Dendritic cell treated with granulocyte-macrophage colony-stimulating factor and Interleukin-4, amounts not matched to agents 40 ng/mL and 50 ng/mL, for 4 days (primary cell): Measurements from ENCODE around the gene PET100.

Source experiments
- H3K27ac Mint-ChIP-seq: one replicate; pipeline ENCODE4 v1.8.0; 2022; ENCODE audit warnings: mild to moderate bottlenecking, mixed read lengths
- H3K27me3 Mint-ChIP-seq: one replicate; pipeline ENCODE4 v1.8.0; 2022; ENCODE audit warnings: mild to moderate bottlenecking, mixed read lengths
- H3K36me3 Mint-ChIP-seq: one replicate; pipeline ENCODE4 v1.8.0; 2022; ENCODE audit warnings: low read depth, mixed read lengths
- H3K4me1 Mint-ChIP-seq: one replicate; pipeline ENCODE4 v1.8.0; 2022; ENCODE audit warnings: low read depth, mixed read lengths
- H3K4me3 Mint-ChIP-seq: one replicate; pipeline ENCODE4 v1.8.0; 2022; ENCODE audit warnings: mild to moderate bottlenecking, moderate library complexity, mixed read lengths
- H3K9me3 Mint-ChIP-seq: one replicate; pipeline ENCODE4 v1.8.0; 2022; ENCODE audit warnings: mixed read lengths
- intact Hi-C: fragments of 100-400 bp; cut with micrococcal nuclease; formaldehyde crosslinking; loops from one replicate; pipeline ENCODE4 v1.15.0; 2022

PET100 gene

DNA sequence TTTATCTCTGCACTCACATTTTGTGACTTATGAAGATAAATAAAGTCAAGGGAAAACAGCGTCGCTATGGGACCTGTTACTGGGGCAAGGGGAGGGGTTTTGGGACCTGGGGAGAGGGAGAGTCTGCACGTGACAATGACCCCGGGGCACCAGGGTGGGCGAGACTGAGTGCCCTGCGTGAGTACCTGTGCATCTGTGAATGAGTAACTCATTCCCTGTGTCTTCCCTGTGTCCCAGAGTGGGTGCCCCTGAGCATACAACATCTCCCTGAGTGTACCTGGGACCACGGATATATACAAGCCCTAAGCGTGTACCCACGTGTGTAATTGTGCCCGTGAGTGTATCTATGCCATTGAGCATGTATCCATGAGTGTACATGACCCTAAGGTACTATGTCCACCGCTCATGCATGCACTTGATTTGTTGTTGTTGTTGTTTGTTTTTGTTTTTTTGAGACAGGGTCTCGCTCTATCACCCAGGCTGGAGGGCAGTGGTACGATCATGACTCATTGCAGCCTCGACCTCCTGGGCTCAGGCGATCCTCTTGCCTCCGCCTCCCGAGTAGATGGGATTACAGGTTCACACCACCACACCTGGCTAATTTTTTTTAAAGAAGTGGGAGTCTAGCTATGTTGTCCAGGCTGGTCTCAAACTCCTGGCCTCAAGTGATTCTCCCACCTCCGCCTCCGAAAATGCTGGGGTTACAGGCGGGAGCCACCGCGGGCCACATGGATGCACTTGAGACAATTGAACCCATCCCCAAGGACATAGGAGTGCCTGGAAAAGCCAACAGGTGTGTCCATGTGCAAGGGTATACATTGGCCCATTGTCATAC is 50.4 kb downstream of the PET100 start:
- H3K36me3 Mint-ChIP-seq = peaks cover 39% of the 10 kb centered on the region
- no peaks in the 10 kb centered on the region for H3K9me3 Mint-ChIP-seq
- intact Hi-C loops = loop anchor here (1.0 to 10.0 kb wide), 3 partner anchors 28 to 245 kb away; partner anchors contain the start of genes CTXN1 and SNAPC2
- no peaks in the 10 kb centered on the region for H3K27me3 Mint-ChIP-seq
- peak overlapping the region; percentile 98 for H3K4me3 Mint-ChIP-seq
- peak overlapping the region; percentile 96 for H3K27ac Mint-ChIP-seq
- peaks cover 68% of the 10 kb centered on the region for H3K4me1 Mint-ChIP-seq

- Mint-ChIP-seq H3K36me3 (peaks cover 47% of the 10 kb centered on the region), H3K27ac (peak within 1 kb of the TSS; percentile 96), H3K27me3 (no peaks in the 10 kb centered on the region), H3K4me3 (peak within 1 kb of the TSS; percentile 98), H3K4me1 (peaks cover 72% of the 10 kb centered on the region), H3K9me3 (no peaks in the 10 kb centered on the region)
- intact Hi-C loops = loop anchor here (1.0 to 10.0 kb wide), 4 partner anchors 28 to 244 kb away; partner anchors contain the start of genes CTXN1 and SNAPC2
Measured at GRCh38 chr19:7680606-7681339, 51.2 kb downstream of the PET100 start, which contains the start of gene TRAPPC5. TRAPPC5 (plus strand) TSS chr19:7680833; CDS start chr19:7682254, 1,421 bp downstream.
